ENCODE data around the gene AGFG1. TPM values are rescaled to one million over a fixed set of nuclear protein-coding genes. Genes with fewer than 3 reads are reported as not detected.

Gene AGFG1
- total and polyA plus RNA-seq, 3 donors from 2014 or later: 126 to 192 (median 135) TPM

- Histone ChIP-seq H3K36me3 (ENCODE audit: low read depth, missing control alignments) (no peaks in the 10 kb centered on the region), H3K4me3 (no peak overlapping the region), H3K4me1 (no peaks in the 10 kb centered on the region), H3K27ac (no peak overlapping the region), H3K27me3 (no peaks in the 10 kb centered on the region), H3K9me3 (no peaks in the 10 kb centered on the region)
- intact Hi-C loops (cut with DNase I; ENCODE audit: low total_unique reads): no loop called here
- DNase-seq: no peak
- no peak for TF ChIP-seq POLR2A (IDR thresholded peaks at IDR 0.05)
- no peak for TF ChIP-seq CTCF (IDR thresholded peaks at IDR 0.05)
These were observed 104.2 kb downstream of the AGFG1 start for GRCh38 chr2:227576110-227576509.

GRCh38 chr2:227576812-227577211 lies 104.9 kb downstream of the AGFG1 start:
- no peaks in the 10 kb centered on the region for H3K27me3 ChIP-seq
- no peak overlapping the region for H3K27ac ChIP-seq
- no peaks in the 10 kb centered on the region for H3K36me3 ChIP-seq (ENCODE audit: low read depth, missing control alignments)
- DNase-seq: no peak
- 66 to 82% methylated on average over 2 of the region's 2 CpGs for WGBS, 2 donors
- intact Hi-C loops (cut with DNase I; ENCODE audit: low total_unique reads): no loop called here
- H3K9me3 ChIP-seq: no peaks in the 10 kb centered on the region
- H3K4me1 ChIP-seq: no peaks in the 10 kb centered on the region
- TF ChIP-seq POLR2A (IDR thresholded peaks at IDR 0.05) (no peak), CTCF (IDR thresholded peaks at IDR 0.05) (no peak)
- H3K4me3 ChIP-seq: no peak overlapping the region

DNA sequence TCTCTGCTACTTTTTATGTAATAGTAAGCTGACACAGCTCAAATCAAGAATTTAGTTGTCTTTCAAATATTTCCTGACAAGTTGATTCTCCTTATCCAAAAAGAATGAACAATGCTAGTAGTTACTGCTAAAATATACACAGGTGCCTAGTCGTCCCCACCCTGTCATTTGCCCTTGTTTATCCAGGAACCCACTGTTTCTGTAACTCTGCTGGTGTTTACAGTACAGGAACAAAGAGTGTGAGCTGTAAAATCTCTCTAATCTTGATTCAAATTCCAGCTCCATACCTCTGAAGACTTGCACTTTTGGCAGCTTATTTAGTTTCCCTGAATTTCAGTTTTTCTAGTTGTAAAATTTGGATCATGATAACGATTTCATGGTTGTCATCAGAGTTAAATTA lies 105.6 kb downstream of the AGFG1 start:
- DNase-seq: no peak
- Histone ChIP-seq H3K27me3 (no peaks in the 10 kb centered on the region), H3K4me1 (no peaks in the 10 kb centered on the region), H3K36me3 (ENCODE audit: low read depth, missing control alignments) (no peaks in the 10 kb centered on the region), H3K27ac (no peak overlapping the region), H3K9me3 (no peaks in the 10 kb centered on the region), H3K4me3 (no peak overlapping the region)
- TF ChIP-seq CTCF (IDR thresholded peaks at IDR 0.05) (no peak), POLR2A (IDR thresholded peaks at IDR 0.05) (no peak)
- intact Hi-C loops (cut with DNase I; ENCODE audit: low total_unique reads): no loop called here
- 61 to 68% methylated on average over 2 of the region's 2 CpGs for WGBS, 2 donors

- H3K36me3 ChIP-seq (ENCODE audit: low read depth, missing control alignments): no peaks in the 10 kb centered on the region
- H3K4me3 ChIP-seq: no peak overlapping the region
- no peaks in the 10 kb centered on the region for H3K4me1 ChIP-seq
- intact Hi-C loops (cut with DNase I; ENCODE audit: low total_unique reads): no loop called here
- no peak for TF ChIP-seq POLR2A (IDR thresholded peaks at IDR 0.05)
- TF ChIP-seq CTCF (IDR thresholded peaks at IDR 0.05): no peak
- no peaks in the 10 kb centered on the region for H3K9me3 ChIP-seq
- no peak for DNase-seq
- H3K27ac ChIP-seq: no peak overlapping the region
- no peaks in the 10 kb centered on the region for H3K27me3 ChIP-seq
- 60 to 67% methylated on average over 2 of the region's 2 CpGs for WGBS, 2 donors
These were observed 106.7 kb downstream of the AGFG1 start for GRCh38 chr2:227578642-227579041.

DNA sequence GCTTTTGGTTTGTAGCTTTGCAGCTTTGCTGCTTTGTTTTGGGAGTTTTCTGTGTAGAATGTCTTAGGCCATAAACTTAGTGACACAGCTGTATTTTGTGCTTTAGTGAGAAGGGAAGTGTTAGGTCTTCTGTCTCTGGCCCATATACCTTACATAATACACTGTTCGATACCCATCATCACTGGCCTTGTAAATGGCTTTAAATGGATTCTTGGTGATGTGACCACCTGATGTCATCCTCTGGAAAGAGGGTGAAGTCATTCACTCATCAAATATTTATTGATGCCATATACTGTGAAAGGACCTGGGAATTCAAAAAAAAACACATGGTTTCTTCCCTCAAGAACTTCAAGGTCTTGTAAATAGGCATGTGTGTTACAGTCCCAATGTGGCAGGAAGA lies 107.8 kb downstream of the AGFG1 start:
- Histone ChIP-seq H3K4me3 (no peak overlapping the region), H3K9me3 (no peaks in the 10 kb centered on the region), H3K4me1 (no peaks in the 10 kb centered on the region), H3K27me3 (no peaks in the 10 kb centered on the region), H3K36me3 (ENCODE audit: low read depth, missing control alignments) (no peaks in the 10 kb centered on the region), H3K27ac (no peak overlapping the region)
- intact Hi-C loops (cut with DNase I; ENCODE audit: low total_unique reads): no loop called here
- 94 to 97% methylated on average over 1 of the region's 1 CpG for WGBS, 2 donors
- no peak for DNase-seq
- no peak for TF ChIP-seq POLR2A (IDR thresholded peaks at IDR 0.05)
- no peak for TF ChIP-seq CTCF (IDR thresholded peaks at IDR 0.05)

All from testis (tissue), 3 donors.